Measurements from ENCODE around the gene IL12RB1. TPM values are rescaled to one million over a fixed set of nuclear protein-coding genes. Genes with fewer than 3 reads are reported as not detected.

The IL12RB1 gene
- total and polyA plus RNA-seq, 2 of the 13 experiments (the other 11 are each of a cell fraction or from before 2014, with no cell fraction given): 0.03 to 0.04 TPM

DNA sequence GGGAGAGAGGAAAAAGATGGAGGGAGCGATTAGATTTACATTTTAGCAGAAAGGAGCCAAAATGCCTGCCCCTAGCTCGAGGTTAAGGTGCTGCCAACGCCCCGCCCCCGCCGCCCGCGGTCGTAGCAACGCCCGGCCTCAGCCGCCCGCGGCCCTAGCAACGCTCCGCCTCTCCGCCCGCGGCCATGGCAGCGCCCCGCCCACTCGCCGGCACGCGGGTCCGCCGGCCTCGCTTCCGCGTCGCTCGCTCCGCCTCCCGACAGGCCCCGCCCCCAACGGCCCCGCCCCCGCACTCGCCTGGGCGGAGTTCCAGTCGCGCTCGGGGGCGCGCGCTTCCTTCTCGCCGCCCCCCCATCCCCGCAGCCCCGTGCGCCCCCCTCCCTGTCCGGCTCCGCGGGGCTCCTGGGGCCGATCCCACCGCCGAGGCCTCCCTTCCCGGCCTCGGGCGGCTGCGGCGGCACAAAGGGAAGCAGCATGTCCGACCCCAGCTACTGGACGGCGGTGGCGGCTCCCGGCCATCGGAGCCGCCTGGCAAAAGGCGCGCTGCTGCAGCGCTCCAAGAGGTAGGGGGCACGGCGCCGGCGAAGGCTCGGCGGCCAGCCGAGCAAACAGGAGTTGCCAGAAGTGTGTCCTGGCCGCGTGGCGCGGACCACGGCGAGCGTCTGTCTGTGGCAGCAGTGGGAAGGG, 31.1 kb upstream of the IL12RB1 start (continued):
- TF ChIP-seq TARDBP (CRISPR knock-in tag; IDR thresholded peaks at IDR 0.05) (no peak), KLF9 (CRISPR knock-in tag; IDR thresholded peaks at IDR 0.05; ENCODE audit: low read depth) (peak; percentile 59; the same call in 1 of the 2 replicates), MED8 (CRISPR knock-in tag; IDR thresholded peaks at IDR 0.05; ENCODE audit: insufficient replicate concordance) (no peak), ZNF3 (CRISPR knock-in tag; IDR thresholded peaks at IDR 0.05) (no peak), GATA4 (IDR thresholded peaks at IDR 0.05; ENCODE audit: borderline replicate concordance, low read depth) (no peak), FOXK2 (IDR thresholded peaks at IDR 0.05) (no peak), CCDC6 (CRISPR knock-in tag; IDR thresholded peaks at IDR 0.05) (0 out of 2 replicates have a peak, but pooled peaks have one; percentile 33), ZNF792 (CRISPR knock-in tag; IDR thresholded peaks at IDR 0.05) (no peak), HNRNPUL1 (IDR thresholded peaks at IDR 0.05; ENCODE audit: low read depth, low read length) (no peak), JUNB (CRISPR knock-in tag; IDR thresholded peaks at IDR 0.05; ENCODE audit: borderline replicate concordance) (no peak), ZNF317 (CRISPR knock-in tag; IDR thresholded peaks at IDR 0.05) (no peak), RBM39 (IDR thresholded peaks at IDR 0.05; ENCODE audit: low read depth, low read length, poor library complexity, severe bottlenecking) (no peak), DMAP1 (CRISPR knock-in tag; IDR thresholded peaks at IDR 0.05) (no peak), SAFB2 (CRISPR knock-in tag; IDR thresholded peaks at IDR 0.05; ENCODE audit: borderline replicate concordance, low read depth) (no peak), TFAP4 (IDR thresholded peaks at IDR 0.05; ENCODE audit: borderline replicate concordance, low read depth) (no peak), ZNF562 (CRISPR knock-in tag; IDR thresholded peaks at IDR 0.05; ENCODE audit: borderline replicate concordance) (no peak), HDAC6 (IDR thresholded peaks at IDR 0.05; ENCODE audit: low read depth, low read length) (no peak), PAX8 (CRISPR knock-in tag; IDR thresholded peaks at IDR 0.05; ENCODE audit: borderline replicate concordance) (no peak), POLR2G (IDR thresholded peaks at IDR 0.05; ENCODE audit: low read depth, low read length) (0 out of 2 replicates have a peak, but pooled peaks have one; percentile 39), MIER3 (CRISPR knock-in tag; IDR thresholded peaks at IDR 0.05; ENCODE audit: borderline replicate concordance) (no peak), ZNF383 (CRISPR knock-in tag; IDR thresholded peaks at IDR 0.05; ENCODE audit: borderline replicate concordance) (no peak), ZNF207 (IDR thresholded peaks at IDR 0.05; ENCODE audit: borderline replicate concordance) (no peak), IRX3 (CRISPR knock-in tag; IDR thresholded peaks at IDR 0.05; ENCODE audit: borderline replicate concordance, low read depth) (0 out of 2 replicates have a peak, but pooled peaks have one; percentile 48), PPARG (CRISPR knock-in tag; conservative IDR thresholded peaks at IDR 0.05) (no peak), RXRB (CRISPR knock-in tag; IDR thresholded peaks at IDR 0.05; ENCODE audit: borderline replicate concordance) (no peak), ZNF605 (CRISPR knock-in tag; IDR thresholded peaks at IDR 0.05) (no peak), ZNF800 (CRISPR knock-in tag; IDR thresholded peaks at IDR 0.05) (no peak)
- TF ChIP-seq, protein P1, sequence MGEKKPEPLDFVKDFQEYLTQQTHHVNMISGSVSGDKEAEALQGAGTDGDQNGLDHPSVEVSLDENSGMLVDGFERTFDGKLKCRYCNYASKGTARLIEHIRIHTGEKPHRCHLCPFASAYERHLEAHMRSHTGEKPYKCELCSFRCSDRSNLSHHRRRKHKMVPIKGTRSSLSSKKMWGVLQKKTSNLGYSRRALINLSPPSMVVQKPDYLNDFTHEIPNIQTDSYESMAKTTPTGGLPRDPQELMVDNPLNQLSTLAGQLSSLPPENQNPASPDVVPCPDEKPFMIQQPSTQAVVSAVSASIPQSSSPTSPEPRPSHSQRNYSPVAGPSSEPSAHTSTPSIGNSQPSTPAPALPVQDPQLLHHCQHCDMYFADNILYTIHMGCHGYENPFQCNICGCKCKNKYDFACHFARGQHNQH (CRISPR knock-in tag; IDR thresholded peaks at IDR 0.05): no peak
